Hematopoietic multipotent progenitor cell treated with erythropoietin and hydrocortisone succinate and interleukin-3 and kit ligand, for 4 days (in vitro differentiated cells): ENCODE data around the gene MYF6.
"Not testable (repeated sequence)": the region's sequence is repeated elsewhere in the genome, so short reads cannot be mapped to it uniquely, and the experiment has no call there.

Experiments
- DNase-seq: peaks from one replicate; pipeline ENCODE4 v3.0.0-alpha.2; 2015

MYF6 gene

GRCh38 chr12:80707126-80707829 is at the start of gene MYF6:
TSS of gene MYF6 (plus strand) at chr12:80707634. CDS start at chr12:80707720, 86 bp downstream.
- DNase-seq = no peak

- DNase-seq = no peak
These were observed 47.8 kb upstream of the MYF6 start for GRCh38 chr12:80659512-80660063.

GRCh38 chr12:80662586-80662985 is 44.8 kb upstream of the MYF6 start:
- DNase-seq = no peak

- DNase-seq = no peak
These were observed 37.2 kb upstream of the MYF6 start for GRCh38 chr12:80670214-80670613.

DNA sequence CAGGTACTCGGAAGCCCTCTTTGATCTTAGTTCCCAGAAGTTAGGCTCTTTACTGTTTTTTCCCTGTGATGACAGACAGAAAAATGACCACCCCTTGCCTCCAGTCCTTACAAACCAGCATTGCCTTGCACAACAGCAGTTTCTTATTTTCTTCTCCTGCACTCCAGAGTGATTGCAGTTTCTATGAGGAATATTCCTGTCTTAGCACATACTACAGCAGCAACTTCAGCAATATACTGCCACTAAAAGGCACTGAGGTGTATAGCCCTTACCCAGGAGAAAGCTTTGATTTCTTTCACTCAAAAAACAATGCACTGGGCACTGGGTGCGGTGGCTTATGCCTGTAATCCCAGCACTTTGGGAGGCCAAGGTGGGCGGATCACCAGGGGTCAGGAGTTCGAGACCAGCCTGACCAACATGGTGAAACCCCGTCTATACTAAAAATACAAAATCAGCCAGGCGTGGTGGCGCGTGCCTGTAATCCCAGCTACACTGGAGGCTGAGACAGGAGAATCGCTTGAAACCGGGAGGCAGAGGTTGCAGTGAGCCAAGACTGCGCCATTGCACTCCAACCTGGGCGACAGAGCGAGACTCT is 31.3 kb upstream of the MYF6 start:
- not testable (repeated sequence) for DNase-seq

DNA sequence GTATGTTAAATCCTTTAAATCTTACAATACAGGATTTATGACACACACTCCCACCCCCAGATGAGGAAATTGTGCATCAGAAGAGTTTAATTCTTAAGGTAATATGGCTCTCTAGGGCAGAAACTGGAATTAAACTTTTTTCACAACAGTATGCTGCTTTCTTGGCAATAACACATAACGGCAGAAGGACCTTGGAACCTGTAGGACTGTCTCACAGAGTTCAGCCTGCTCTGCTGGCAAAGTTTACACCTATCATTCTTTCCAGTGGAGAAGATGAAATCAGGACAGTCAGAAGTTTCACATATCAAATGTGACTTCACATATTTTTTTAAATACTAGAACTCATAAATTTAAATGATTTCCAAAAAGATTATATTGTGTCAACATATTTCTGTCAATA is 30.6 kb upstream of the MYF6 start:
- DNase-seq = no peak

DNA sequence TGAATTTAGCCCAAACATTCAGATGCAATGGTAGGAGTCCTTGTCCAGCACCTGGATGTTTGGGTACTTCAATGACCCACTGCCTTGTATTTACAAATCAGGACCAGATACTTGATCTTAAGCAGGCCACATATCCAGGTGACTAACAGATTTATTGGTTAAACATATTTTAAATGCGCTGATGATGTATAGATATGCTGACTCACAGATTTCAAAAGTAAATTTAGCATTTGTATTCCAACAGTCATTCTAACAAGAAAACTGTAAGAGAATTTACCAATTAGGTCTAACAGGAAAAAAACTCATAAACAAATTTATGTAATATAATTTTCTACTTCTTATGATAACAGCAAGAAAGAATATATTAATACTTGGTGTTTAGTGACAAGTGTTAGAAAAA is 29.4 kb upstream of the MYF6 start:
- no peak for DNase-seq

GRCh38 chr12:80679346-80680131 is 27.9 kb upstream of the MYF6 start:
- no peak for DNase-seq

DNA sequence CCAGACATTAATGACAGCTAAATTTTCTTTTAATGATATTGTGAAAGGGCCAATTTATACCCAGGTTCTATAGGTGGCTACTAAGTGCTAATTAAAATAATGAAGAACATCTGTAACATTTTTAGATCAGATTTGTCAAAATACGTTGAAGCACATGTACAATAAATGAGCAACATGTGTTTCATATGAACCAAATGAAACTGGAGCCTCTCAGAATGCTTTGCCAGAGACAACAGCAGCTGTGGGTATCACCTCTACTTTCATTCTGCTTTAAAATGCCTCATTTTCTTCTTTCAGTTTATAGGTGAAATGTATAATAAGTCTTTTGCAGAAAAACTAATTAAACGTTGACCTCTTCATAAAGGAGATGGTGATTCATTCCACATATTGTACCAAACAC is 26.1 kb upstream of the MYF6 start:
- no peak for DNase-seq

- no peak for DNase-seq
These were observed 25.6 kb upstream of the MYF6 start for GRCh38 chr12:80681786-80682185.

GRCh38 chr12:80684077-80684495 is 23.3 kb upstream of the MYF6 start:
- no peak for DNase-seq

DNA sequence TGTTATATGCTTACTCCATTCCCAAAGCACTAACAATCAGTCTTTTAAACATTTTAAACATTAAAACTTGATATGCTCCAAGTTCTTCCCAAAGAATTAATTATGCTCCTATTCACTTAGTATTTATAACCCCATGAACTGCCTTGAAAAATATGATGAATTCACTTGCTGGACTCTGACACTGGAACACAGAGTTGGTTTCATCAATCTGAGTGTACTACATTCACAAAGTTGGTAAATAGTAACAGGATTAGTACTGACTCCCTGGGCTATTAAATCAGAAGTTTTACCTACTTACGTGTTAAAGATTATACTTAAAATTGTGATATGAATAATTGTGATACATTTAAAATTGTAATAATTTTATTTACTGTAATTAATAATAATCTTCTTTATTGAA is 17.3 kb upstream of the MYF6 start:
- DNase-seq = no peak

DNA sequence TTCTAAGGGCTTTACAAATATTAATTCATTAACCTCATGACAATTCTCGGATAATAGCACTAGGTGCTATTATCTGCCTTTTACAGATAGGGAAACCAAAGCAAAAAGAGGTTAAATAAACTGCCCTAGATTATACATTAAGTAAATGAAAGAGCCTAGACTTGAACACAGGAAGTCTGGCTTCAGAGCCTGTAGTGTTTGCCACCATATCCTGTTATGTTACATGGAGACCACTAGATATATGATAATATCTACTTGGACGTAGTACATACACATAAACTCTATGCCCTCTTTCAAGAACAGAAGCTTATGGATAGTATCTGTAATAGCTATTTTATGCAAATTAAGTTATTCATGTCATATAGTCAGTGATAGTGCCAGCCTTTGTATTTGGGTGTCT is 16.9 kb upstream of the MYF6 start:
- no peak for DNase-seq

GRCh38 chr12:80692114-80692513 is 15.3 kb upstream of the MYF6 start:
- DNase-seq = no peak

GRCh38 chr12:80697270-80697887 is 10.1 kb upstream of the MYF6 start:
- DNase-seq = no peak

GRCh38 chr12:80698256-80698655 is 9.2 kb upstream of the MYF6 start:
- DNase-seq = no peak

- DNase-seq = no peak
These were observed 8.4 kb upstream of the MYF6 start for GRCh38 chr12:80698847-80699542.

- no peak for DNase-seq
These were observed 7.1 kb upstream of the MYF6 start for GRCh38 chr12:80700327-80700726.

DNA sequence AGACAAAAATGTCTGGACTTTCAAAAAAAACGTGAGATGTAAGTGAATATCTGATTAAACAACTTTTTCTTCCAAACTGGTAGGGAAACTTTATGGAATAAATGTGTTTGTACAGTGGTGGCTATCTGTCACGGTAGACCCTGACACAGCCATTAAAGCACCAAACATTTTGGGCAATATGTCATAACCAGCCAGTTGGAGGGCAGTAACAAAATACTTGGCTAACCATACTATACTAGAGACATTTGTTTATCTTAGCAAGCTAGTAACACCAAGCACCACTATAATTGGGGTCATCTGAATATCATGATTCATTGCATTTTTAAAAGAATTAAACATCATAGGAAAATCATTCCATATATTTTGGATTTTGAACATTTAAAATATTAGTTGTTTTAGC is 6.0 kb upstream of the MYF6 start:
- DNase-seq = no peak

DNA sequence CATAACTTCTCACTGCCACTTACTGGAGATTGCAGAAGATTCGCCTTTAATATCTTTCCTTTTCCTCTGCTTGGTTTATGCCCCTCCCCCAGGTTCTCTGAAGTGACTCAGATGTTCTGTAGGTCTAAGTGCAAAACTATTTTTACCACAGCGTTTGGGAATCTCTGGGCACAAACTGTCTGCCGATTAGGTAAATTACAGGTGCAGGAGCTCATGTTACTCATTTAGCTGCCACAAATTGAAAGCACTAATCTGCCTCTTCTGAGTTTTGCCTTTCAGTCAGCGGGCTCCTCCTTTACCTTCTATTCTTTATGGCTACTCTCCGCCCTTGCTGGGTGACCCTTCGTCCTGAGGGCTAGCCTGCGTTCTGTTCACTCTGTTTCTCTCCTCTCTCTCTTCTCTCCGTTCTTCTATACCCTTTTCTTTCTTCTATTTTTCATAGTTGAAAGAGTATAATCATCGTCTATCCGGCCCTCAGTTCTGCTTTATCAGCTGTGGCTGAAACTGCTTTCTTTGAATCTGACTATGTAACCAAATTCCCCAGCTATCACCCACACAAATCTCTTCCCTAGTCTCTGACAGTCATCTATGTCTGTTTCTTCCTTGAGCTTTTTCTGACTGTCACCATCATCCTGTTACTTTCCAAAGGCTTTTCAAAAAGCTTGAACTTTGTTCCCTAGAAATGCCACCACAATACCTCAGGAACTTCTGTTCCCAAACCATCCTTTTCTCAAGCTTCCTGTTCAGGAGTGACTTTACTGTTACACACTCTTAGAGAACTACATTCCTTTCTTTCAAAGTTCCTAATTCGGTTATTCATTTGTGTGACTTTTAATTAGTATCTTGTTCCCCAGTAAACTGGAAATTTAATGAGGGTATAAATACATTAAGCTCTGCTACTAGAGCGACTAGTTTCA is 4.3 kb upstream of the MYF6 start:
- DNase-seq = no peak

DNA sequence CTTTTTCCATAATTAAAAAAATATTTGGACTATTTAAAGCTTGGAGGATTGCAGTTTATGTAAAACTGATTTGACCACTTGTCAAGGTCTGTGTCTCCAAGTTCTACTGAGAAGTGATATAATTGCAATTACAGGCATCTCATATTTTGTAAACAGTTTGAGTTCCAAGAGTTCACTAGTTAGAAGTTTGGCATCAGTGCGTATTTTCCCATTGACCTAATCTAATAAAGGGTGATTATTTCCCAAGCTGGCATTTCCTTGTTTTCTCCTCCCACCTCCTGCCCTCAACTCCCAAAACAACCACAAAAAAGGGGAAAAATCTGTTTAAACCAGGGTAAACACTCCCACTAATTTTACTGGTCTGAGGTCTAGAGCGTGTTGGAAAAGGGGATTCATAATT is 3.0 kb upstream of the MYF6 start:
- DNase-seq = no peak

DNA sequence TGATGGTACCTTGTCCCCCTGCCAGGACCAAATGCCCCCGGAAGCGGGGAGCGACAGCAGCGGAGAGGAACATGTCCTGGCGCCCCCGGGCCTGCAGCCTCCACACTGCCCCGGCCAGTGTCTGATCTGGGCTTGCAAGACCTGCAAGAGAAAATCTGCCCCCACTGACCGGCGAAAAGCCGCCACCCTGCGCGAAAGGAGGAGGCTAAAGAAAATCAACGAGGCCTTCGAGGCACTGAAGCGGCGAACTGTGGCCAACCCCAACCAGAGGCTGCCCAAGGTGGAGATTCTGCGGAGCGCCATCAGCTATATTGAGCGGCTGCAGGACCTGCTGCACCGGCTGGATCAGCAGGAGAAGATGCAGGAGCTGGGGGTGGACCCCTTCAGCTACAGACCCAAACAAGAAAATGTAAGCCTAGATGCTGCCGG is 410 bp downstream of the MYF6 start:
- no peak for DNase-seq
